Epidermal melanocyte (primary cell): ENCODE measurements around the gene ODAPH.

ENCODE experiments used
- DNase-seq: peaks from one replicate; pipeline ENCODE4 v3.0.0; 2011; ENCODE audit warnings: low spot score; ENCODE audit not compliant: insufficient read length

ODAPH gene

GRCh38 chr4:75544870-75545269, 11.0 kb upstream of the ODAPH start:
- no peak for DNase-seq

GRCh38 chr4:75545526-75545925, 10.3 kb upstream of the ODAPH start:
- DNase-seq: no peak

- no peak for DNase-seq
These were observed 8.0 kb upstream of the ODAPH start for GRCh38 chr4:75547647-75548387.

GRCh38 chr4:75549019-75549418, 6.8 kb upstream of the ODAPH start:
- no peak for DNase-seq

GRCh38 chr4:75552452-75552851, 3.4 kb upstream of the ODAPH start:
- DNase-seq: no peak

GRCh38 chr4:75557696-75558095, 1.8 kb downstream of the ODAPH start:
- DNase-seq: no peak

- no peak for DNase-seq
These were observed 5.9 kb downstream of the ODAPH start for GRCh38 chr4:75561789-75562188.

- no peak for DNase-seq
These were observed 8.2 kb downstream of the ODAPH start for GRCh38 chr4:75564023-75564422.

GRCh38 chr4:75565481-75565880, 9.6 kb downstream of the ODAPH start:
- no peak for DNase-seq

- no peak for DNase-seq
These were observed 11.0 kb downstream of the ODAPH start for GRCh38 chr4:75566911-75567310.

- no peak for DNase-seq
These were observed 11.9 kb downstream of the ODAPH start for GRCh38 chr4:75567725-75568124.

- no peak for DNase-seq
These were observed 28.2 kb downstream of the ODAPH start for GRCh38 chr4:75584067-75584466.

GRCh38 chr4:75593393-75593792, 37.5 kb downstream of the ODAPH start:
- no peak for DNase-seq

GRCh38 chr4:75596061-75596460, 40.2 kb downstream of the ODAPH start:
- DNase-seq: no peak

- DNase-seq: no peak
These were observed 42.5 kb downstream of the ODAPH start for GRCh38 chr4:75598390-75598789.

GRCh38 chr4:75599647-75600046, 43.8 kb downstream of the ODAPH start:
- no peak for DNase-seq

- DNase-seq: no peak
These were observed 50.1 kb downstream of the ODAPH start for GRCh38 chr4:75605928-75606327.

- DNase-seq: no peak
These were observed 56.4 kb downstream of the ODAPH start for GRCh38 chr4:75612306-75612705.
